Measurements from ENCODE around the gene ASPA.
"Not testable (repeated sequence)": the region's sequence is repeated elsewhere in the genome, so short reads cannot be mapped to it uniquely, and the experiment has no call there.

The ASPA gene

GRCh38 chr17:3503285-3503684 is 27.5 kb downstream of the ASPA start:
- no peaks in the 10 kb centered on the region for H4K20me1 ChIP-seq
- no peak overlapping the region for H3K9ac ChIP-seq
- peaks cover 0 to 17% (median 12%) of the 10 kb centered on the region in 11 experiments; a peak in 14 of 22 replicates for H3K9me3 ChIP-seq (replicated peaks in 1 of 11)
- no peak overlapping the region for H3K4me2 ChIP-seq
- no peak overlapping the region for H3K27ac ChIP-seq
- TF ChIP-seq Cebpa-rat (IDR thresholded peaks at IDR 0.05): no peak
- H3K27me3 ChIP-seq: no peaks in the 10 kb centered on the region
- H3K4me1 ChIP-seq: no peaks in the 10 kb centered on the region
- H3K36me3 ChIP-seq: no peaks in the 10 kb centered on the region
- no peak overlapping the region for H3K4me3 ChIP-seq

DNA sequence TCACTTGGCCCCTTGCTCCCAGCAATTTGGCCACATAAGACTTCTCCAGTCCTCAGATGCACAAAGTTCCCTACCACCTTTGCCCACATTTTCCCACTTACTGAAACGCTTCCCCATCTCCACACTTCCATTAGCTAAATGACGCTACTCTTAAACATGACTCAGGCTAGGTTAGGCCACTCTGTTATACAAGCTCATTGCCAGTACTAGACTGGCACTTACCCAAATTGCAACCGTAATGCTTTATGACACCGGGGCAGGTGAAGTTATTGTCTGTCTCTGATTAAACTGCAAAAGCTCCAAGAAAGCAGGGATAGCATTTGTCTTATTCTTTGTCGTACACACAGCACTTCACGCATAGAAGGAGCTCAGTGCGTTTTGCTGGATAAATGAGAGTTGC is 29.2 kb downstream of the ASPA start:
- H3K9ac ChIP-seq: no peak overlapping the region
- H3K4me1 ChIP-seq: no peaks in the 10 kb centered on the region
- H3K27ac ChIP-seq: no peak overlapping the region
- no peaks in the 10 kb centered on the region for H3K27me3 ChIP-seq
- no peaks in the 10 kb centered on the region for H3K36me3 ChIP-seq
- peaks cover 0 to 17% (median 12%) of the 10 kb centered on the region in 11 experiments; a peak in 14 of 22 replicates for H3K9me3 ChIP-seq (replicated peaks in 1 of 11)
- no peak overlapping the region for H3K4me3 ChIP-seq
- no peak for TF ChIP-seq Cebpa-rat (IDR thresholded peaks at IDR 0.05)
- H3K4me2 ChIP-seq: no peak overlapping the region
- no peaks in the 10 kb centered on the region for H4K20me1 ChIP-seq

DNA sequence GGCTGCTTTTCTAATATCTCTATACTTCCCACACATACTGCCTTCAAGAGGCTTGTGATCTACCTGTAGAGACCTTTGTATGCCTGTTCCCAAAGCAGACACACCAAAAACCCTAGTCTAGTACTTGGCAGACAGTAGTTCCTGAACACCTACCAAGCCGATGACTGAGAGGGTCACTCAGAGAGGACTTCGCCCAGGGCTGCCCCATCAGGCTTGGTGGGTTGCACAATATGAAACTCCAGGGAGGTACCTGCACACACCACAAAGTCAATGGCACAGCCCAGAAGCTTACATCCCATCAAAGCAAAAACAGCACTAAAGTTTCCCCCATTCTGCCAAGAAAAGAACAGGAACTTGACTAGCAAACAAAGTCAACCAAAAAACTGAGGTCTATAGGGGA is 30.3 kb downstream of the ASPA start:
- no peak overlapping the region for H3K4me3 ChIP-seq
- no peaks in the 10 kb centered on the region for H4K20me1 ChIP-seq
- no peak overlapping the region for H3K4me2 ChIP-seq
- no peak overlapping the region for H3K27ac ChIP-seq
- H3K9ac ChIP-seq: no peak overlapping the region
- no peak for TF ChIP-seq Cebpa-rat (IDR thresholded peaks at IDR 0.05)
- no peaks in the 10 kb centered on the region for H3K36me3 ChIP-seq
- no peaks in the 10 kb centered on the region for H3K4me1 ChIP-seq
- no peaks in the 10 kb centered on the region for H3K27me3 ChIP-seq
- peaks cover 0 to 7% (median 5%) of the 10 kb centered on the region in 11 experiments; a peak in 13 of 22 replicates for H3K9me3 ChIP-seq (replicated peaks in 1 of 11)

DNA sequence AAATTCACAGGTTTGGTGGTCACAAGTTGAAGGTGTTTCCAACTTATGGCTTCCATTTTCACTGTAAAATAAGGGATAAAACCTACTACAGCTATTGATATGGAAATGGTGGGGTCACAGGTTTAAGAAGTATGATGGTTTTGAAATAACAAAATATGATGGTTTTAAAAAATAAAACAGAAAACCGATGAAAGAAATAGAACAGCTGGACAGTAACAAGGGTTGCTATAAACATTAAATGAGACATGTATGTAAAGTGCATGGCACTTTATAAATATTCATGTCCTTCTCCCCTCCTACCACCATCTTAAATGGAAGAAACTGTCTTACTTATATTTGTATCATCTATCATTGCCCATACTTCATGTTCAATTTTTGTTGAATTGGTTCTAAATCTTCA is 31.3 kb downstream of the ASPA start:
- no peak overlapping the region for H3K4me3 ChIP-seq
- H3K4me2 ChIP-seq: no peak overlapping the region
- H3K4me1 ChIP-seq: no peaks in the 10 kb centered on the region
- H3K27me3 ChIP-seq: no peaks in the 10 kb centered on the region
- H3K9ac ChIP-seq: no peak overlapping the region
- no peaks in the 10 kb centered on the region for H4K20me1 ChIP-seq
- no peaks in the 10 kb centered on the region for H3K9me3 ChIP-seq (replicated peaks in 1 of 11)
- H3K27ac ChIP-seq: no peak overlapping the region
- H3K36me3 ChIP-seq: no peaks in the 10 kb centered on the region
- TF ChIP-seq Cebpa-rat (IDR thresholded peaks at IDR 0.05): no peak

GRCh38 chr17:3507869-3508268 is 32.1 kb downstream of the ASPA start:
- H3K4me1 ChIP-seq: no peaks in the 10 kb centered on the region
- TF ChIP-seq Cebpa-rat (IDR thresholded peaks at IDR 0.05): no peak
- H3K4me3 ChIP-seq: no peak overlapping the region
- H3K27me3 ChIP-seq: no peaks in the 10 kb centered on the region
- no peak overlapping the region for H3K27ac ChIP-seq
- no peak overlapping the region for H3K9ac ChIP-seq
- H3K36me3 ChIP-seq: no peaks in the 10 kb centered on the region
- no peak overlapping the region for H3K4me2 ChIP-seq
- H4K20me1 ChIP-seq: no peaks in the 10 kb centered on the region
- no peaks in the 10 kb centered on the region for H3K9me3 ChIP-seq (replicated peaks in 1 of 11)

GRCh38 chr17:3510090-3510489 is 34.3 kb downstream of the ASPA start:
- Histone ChIP-seq H3K4me2 (no peak overlapping the region), H3K27me3 (no peaks in the 10 kb centered on the region), H3K4me1 (no peaks in the 10 kb centered on the region; a peak in 1 of 20 replicates), H3K27ac (no peak overlapping the region), H3K4me3 (no peak overlapping the region), H3K9ac (no peak overlapping the region), H4K20me1 (no peaks in the 10 kb centered on the region), H3K36me3 (no peaks in the 10 kb centered on the region), H3K9me3 (replicated peaks in 1 of 11) (no peaks in the 10 kb centered on the region)
- no peak for TF ChIP-seq Cebpa-rat (IDR thresholded peaks at IDR 0.05)

GRCh38 chr17:3511852-3512504 is 36.2 kb downstream of the ASPA start:
- no peak overlapping the region for H3K4me3 ChIP-seq
- H3K4me1 ChIP-seq: no peaks in the 10 kb centered on the region; a peak in 1 of 20 replicates
- H3K9me3 ChIP-seq (replicated peaks in 1 of 11): no peaks in the 10 kb centered on the region
- no peak for TF ChIP-seq Cebpa-rat (IDR thresholded peaks at IDR 0.05)
- H3K4me2 ChIP-seq: no peak overlapping the region
- H3K27me3 ChIP-seq: no peaks in the 10 kb centered on the region
- no peaks in the 10 kb centered on the region for H4K20me1 ChIP-seq
- no peak overlapping the region for H3K27ac ChIP-seq
- H3K36me3 ChIP-seq: no peaks in the 10 kb centered on the region
- no peak overlapping the region for H3K9ac ChIP-seq

- no peak overlapping the region for H3K27ac ChIP-seq
- H3K4me1 ChIP-seq: no peaks in the 10 kb centered on the region; a peak in 1 of 20 replicates
- H4K20me1 ChIP-seq: no peaks in the 10 kb centered on the region
- H3K4me3 ChIP-seq: no peak overlapping the region
- no peaks in the 10 kb centered on the region for H3K9me3 ChIP-seq (replicated peaks in 1 of 11)
- H3K36me3 ChIP-seq: no peaks in the 10 kb centered on the region
- no peak overlapping the region for H3K9ac ChIP-seq
- no peak overlapping the region for H3K4me2 ChIP-seq
- no peak for TF ChIP-seq Cebpa-rat (IDR thresholded peaks at IDR 0.05)
- H3K27me3 ChIP-seq: no peaks in the 10 kb centered on the region
Measured at GRCh38 chr17:3512505-3513171, 36.8 kb downstream of the ASPA start.

DNA sequence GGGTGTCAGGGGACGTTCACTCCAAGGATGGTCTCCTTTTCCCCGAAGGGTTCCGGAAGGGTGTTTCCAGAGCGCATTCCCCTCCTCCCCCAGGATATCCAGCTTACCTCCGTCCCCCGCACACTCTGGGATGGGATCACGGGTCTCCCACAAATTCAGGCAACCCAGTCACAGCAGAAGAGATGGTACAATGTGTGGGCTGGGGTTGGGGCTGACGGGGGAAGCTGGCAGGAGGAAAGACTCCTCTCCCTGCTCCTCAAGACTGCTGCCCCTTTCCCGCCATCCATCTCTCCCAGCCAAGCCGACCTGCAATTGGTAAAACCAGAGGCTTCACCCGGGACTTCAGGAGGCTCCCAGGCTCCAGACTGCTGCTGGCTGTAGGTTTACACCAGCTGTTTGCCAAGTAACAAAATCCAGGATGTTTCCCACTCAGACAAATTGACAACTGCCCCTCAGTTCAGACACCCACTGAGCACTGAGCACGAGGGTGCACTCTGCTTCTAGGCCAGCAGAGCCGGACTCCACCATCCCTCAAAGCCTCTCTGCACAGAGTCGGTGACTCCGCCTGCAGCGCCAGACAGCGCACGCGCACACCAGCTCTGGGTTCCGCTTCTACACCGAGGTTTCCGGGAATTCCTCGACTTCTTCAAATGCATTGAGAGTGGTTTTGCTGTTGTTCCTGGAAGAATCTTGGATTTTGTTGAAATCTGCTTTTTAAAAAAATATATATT is 37.7 kb downstream of the ASPA start:
- no peaks in the 10 kb centered on the region for H3K27me3 ChIP-seq
- no peak overlapping the region for H3K4me2 ChIP-seq
- H3K27ac ChIP-seq: no peak overlapping the region
- no peaks in the 10 kb centered on the region for H4K20me1 ChIP-seq
- peaks cover 0 to 5% (median 0%) of the 10 kb centered on the region in 11 experiments; a peak in 1 of 22 replicates for H3K9me3 ChIP-seq (replicated peaks in 1 of 11)
- no peak overlapping the region for H3K4me3 ChIP-seq
- TF ChIP-seq Cebpa-rat (IDR thresholded peaks at IDR 0.05): no peak
- no peaks in the 10 kb centered on the region; a peak in 1 of 20 replicates for H3K4me1 ChIP-seq
- H3K36me3 ChIP-seq: no peaks in the 10 kb centered on the region
- H3K9ac ChIP-seq: no peak overlapping the region

DNA sequence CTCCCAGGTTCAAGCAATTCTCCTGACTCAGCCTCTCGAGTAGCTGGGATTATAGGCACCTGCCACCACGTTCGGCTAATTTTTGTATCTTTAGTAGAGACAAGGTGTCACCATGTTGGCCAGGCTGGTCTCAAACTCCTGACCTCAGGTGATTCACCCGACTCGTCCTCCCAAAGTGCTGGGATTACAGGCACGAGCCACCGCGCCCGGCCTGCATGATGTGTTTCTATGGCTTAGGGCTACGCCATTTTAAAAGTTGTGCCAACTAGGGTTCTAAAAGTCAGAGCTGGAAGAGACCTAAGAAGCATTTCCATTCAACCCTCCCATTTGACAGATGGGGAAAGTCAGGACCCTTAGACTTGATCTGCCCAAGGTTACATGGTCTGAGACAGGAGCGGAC is 38.4 kb downstream of the ASPA start:
- not testable (repeated sequence) for H3K9ac ChIP-seq, H3K27ac ChIP-seq, H4K20me1 ChIP-seq, H3K4me2 ChIP-seq, H3K4me1 ChIP-seq, H3K4me3 ChIP-seq, H3K36me3 ChIP-seq, H3K27me3 ChIP-seq
- peaks cover 0 to 10% (median 0%) of the 10 kb centered on the region in 11 experiments; a peak in 1 of 22 replicates for H3K9me3 ChIP-seq (replicated peaks in 1 of 11)
